ENCODE measurements around the gene HDAC8.

- TF ChIP-seq REST (IDR thresholded peaks at IDR 0.05; ENCODE audit: insufficient read depth in 1 of 2, low read depth in 2 of 2, low read length in 2 of 2) (no peak), POLR2AphosphoS5 (IDR thresholded peaks at IDR 0.05; ENCODE audit: low read depth, low read length) (no peak), TAF1 (IDR thresholded peaks at IDR 0.05; ENCODE audit: borderline replicate concordance, insufficient read depth, low read length) (no peak), SIN3A (IDR thresholded peaks at IDR 0.05; ENCODE audit: borderline replicate concordance, insufficient read depth, low read length) (no peak)
Measured at GRCh38 chrX:72576141-72576894, 3.7 kb upstream of the HDAC8 start.

Measured in PFSK-1 (cell line).